Panc1 (cell line): ENCODE measurements around the gene FILIP1L. TPM values are rescaled to one million over a fixed set of nuclear protein-coding genes. Genes with fewer than 3 reads are reported as not detected.

Experiments used
- ATAC-seq: fragments of 200-7000 bp; cut with Tn5 transposase; 2 replicates; pipeline ENCODE4 v1.9.1; 2020; ENCODE audit warnings: mild to moderate bottlenecking, moderate library complexity
- BruUV-seq: library from RNA; stranded (reverse); fragments of 400-500 nt; replicated peaks from 2 replicates; lab custom pipeline; 2021; lab: Mats Ljungman, UMichigan
- CTCF ChIA-PET: fragments of 300-600 bp; sonication (Branson Sonifier 250); formaldehyde crosslinking; loops from one replicate; lab custom pipeline; 2022; ENCODE audit warnings: antibody characterized with exemption; lab: Charles Lee
- POLR2A ChIA-PET: fragments of 300-600 bp; sonication (Branson Sonifier 250); formaldehyde crosslinking; loops from one replicate; lab custom pipeline; 2022; ENCODE audit warnings: antibody characterized with exemption; lab: Charles Lee
- DNase-seq: peaks from one replicate; pipeline ENCODE4 v3.0.0-alpha.2; 2010; ENCODE audit warnings: low read depth, low spot score
- H3K27ac ChIP-seq: 2 replicates; pipeline ENCODE4 v1.5.1; 2011; ENCODE audit warnings: mild to moderate bottlenecking, low read length, inconsistent platforms
- H3K27me3 ChIP-seq: fragments of 200-500 bp; sonication (Bioruptor generic); 2 replicates; pipeline ENCODE4 v1.6.0; 2014; ENCODE audit warnings: low read length, inconsistent platforms; ENCODE audit not compliant: control insufficient read depth, insufficient read depth
- H3K36me3 ChIP-seq: fragments of 200-500 bp; sonication (Bioruptor generic); 2 replicates; pipeline ENCODE4 v1.5.1; 2014; ENCODE audit warnings: inconsistent platforms, mild to moderate bottlenecking, low read length, moderate library complexity; ENCODE audit not compliant: control insufficient read depth, insufficient read depth
- H3K4me1 ChIP-seq: 2 replicates; pipeline ENCODE4 v1.5.1; 2011; ENCODE audit warnings: inconsistent platforms, mild to moderate bottlenecking, low read length, moderate library complexity; ENCODE audit not compliant: control insufficient read depth, insufficient read depth
- H3K4me3 ChIP-seq, 2 experiments: 2 replicates each; pipeline ENCODE4 v1.5.1; 2011 to 2012; ENCODE audit warnings: low read depth in 2 of 2, low read length in 2 of 2, mild to moderate bottlenecking in 2 of 2, inconsistent platforms in 1 of 2, moderate library complexity in 1 of 2
- H3K9me3 ChIP-seq: fragments of 200-500 bp; sonication (Bioruptor generic); 2 replicates; pipeline ENCODE4 v1.5.1; 2014; ENCODE audit warnings: low read depth, mild to moderate bottlenecking, inconsistent platforms, low read length, moderate library complexity; ENCODE audit not compliant: control insufficient read depth, insufficient read depth
- CTCF ChIP-seq: fragments of 450-650 bp; IDR thresholded peaks from 2 replicates; pipeline ENCODE4 v1.5.1; 2017; ENCODE audit warnings: mild to moderate bottlenecking
- POLR2AphosphoS5 ChIP-seq: IDR thresholded peaks from 2 replicates; pipeline ENCODE4 v1.6.1; 2012; ENCODE audit warnings: mild to moderate bottlenecking, low read depth, low read length, moderate library complexity
- REST ChIP-seq, 2 experiments: IDR thresholded peaks; 2 replicates each; pipeline ENCODE4 v1.6.1; 2011 to 2012; ENCODE audit warnings: low read depth in 2 of 2, control low read depth in 1 of 2, low read length in 1 of 2, mild to moderate bottlenecking in 1 of 2, moderate library complexity in 1 of 2; ENCODE audit not compliant: insufficient read depth in 1 of 2
- SIN3A ChIP-seq: IDR thresholded peaks from 2 replicates; pipeline ENCODE4 v1.6.1; 2012; ENCODE audit warnings: low read depth, mild to moderate bottlenecking, low read length, moderate library complexity, borderline replicate concordance; ENCODE audit not compliant: insufficient read depth
- TCF7L2 ChIP-seq: IDR thresholded peaks from 2 replicates; pipeline ENCODE4 v1.6.1; 2011; ENCODE audit warnings: mild to moderate bottlenecking, low read depth, low read length, inconsistent platforms
- in situ Hi-C: cut with HindIII; loops from 2 replicates; pipeline ENCODE4 v1.10.0; 2016; ENCODE audit warnings: low sequenced_read_pairs, low pct_unique_long_range_greater_than_20kb
- intact Hi-C: fragments of 100-400 bp; cut with micrococcal nuclease; formaldehyde crosslinking; loops from one replicate; pipeline ENCODE4 v1.10.0; 2022; ENCODE audit not compliant: unreplicated experiment
- total RNA-seq: library from RNA; stranded (reverse); gene quantifications from one replicate; pipeline ENCODE4 v1.2.1, GENCODE V29; 2021; ENCODE audit not compliant: unreplicated experiment

The FILIP1L gene
- total RNA-seq, 1 experiment from 2014 or later: 3.2 TPM

GRCh38 chr3:99870712-99871111, 243.6 kb downstream of the FILIP1L start:
- TF ChIP-seq REST (IDR thresholded peaks at IDR 0.05; ENCODE audit: insufficient read depth in 1 of 2, low read depth in 2 of 2, low read length in 1 of 2): no peak
- in situ Hi-C loops (no loop called here), intact Hi-C loops (no loop called here)
- Histone ChIP-seq H3K27ac (peak overlapping the region; percentile 13; the same call in 1 of the 2 replicates), H3K4me3 (no peak overlapping the region), H3K36me3 (no peaks in the 10 kb centered on the region), H3K9me3 (no peaks in the 10 kb centered on the region), H3K4me1 (peaks cover 15% of the 10 kb centered on the region; the same call in 1 of the 2 replicates), H3K27me3 (no peaks in the 10 kb centered on the region)
- ChIA-PET CTCF (interaction anchor here (0.6 kb wide), 1 partner anchor 204 kb away, joined by 3 read pairs; no protein-coding TSS in a partner anchor), POLR2A (no interaction called here)
- no TSS peak for BruUV-seq
- no peak for ATAC-seq
- no peak for DNase-seq

- H3K27ac ChIP-seq: no peak overlapping the region
- no peaks in the 10 kb centered on the region for H3K27me3 ChIP-seq
- H3K4me3 ChIP-seq: no peak overlapping the region
- in situ Hi-C loops: no loop called here
- ATAC-seq (no peak), DNase-seq (no peak)
- BruUV-seq: no TSS peak
- H3K36me3 ChIP-seq: no peaks in the 10 kb centered on the region
- H3K4me1 ChIP-seq: peaks cover 15% of the 10 kb centered on the region; the same call in 1 of the 2 replicates
- ChIA-PET CTCF (no interaction called here), POLR2A (interaction anchor here (0.6 kb wide), 1 partner anchor 154 kb away, joined by 3 read pairs; no protein-coding TSS in a partner anchor)
- H3K9me3 ChIP-seq: no peaks in the 10 kb centered on the region
- TF ChIP-seq REST (IDR thresholded peaks at IDR 0.05; ENCODE audit: insufficient read depth in 1 of 2, low read depth in 2 of 2, low read length in 1 of 2) (no peak), POLR2AphosphoS5 (no peak), CTCF (no peak), SIN3A (no peak), TCF7L2 (no peak)
- intact Hi-C loops: no loop called here
These were observed 244.7 kb downstream of the FILIP1L start for GRCh38 chr3:99869621-99870020.
